ENCODE results near the gene CELA2A. TPM values are rescaled to one million over a fixed set of nuclear protein-coding genes. Genes with fewer than 3 reads are reported as not detected.
"Not testable (repeated sequence)": the region's sequence is repeated elsewhere in the genome, so short reads cannot be mapped to it uniquely, and the experiment has no call there.

CELA2A gene
- total RNA-seq, 2 experiments from 2014 or later, result not detected

- Histone ChIP-seq H3K4me1 (ENCODE audit: insufficient read depth, low read length, poor library complexity, severe bottlenecking) (no peaks in the 10 kb centered on the region), H2AFZ (ENCODE audit: low read length) (no peak overlapping the region), H3K79me2 (ENCODE audit: insufficient read depth, low read depth, low read length) (no peaks in the 10 kb centered on the region), H3K36me3 (ENCODE audit: insufficient read depth, low read length) (no peaks in the 10 kb centered on the region), H4K20me1 (ENCODE audit: insufficient read depth, low read length) (no peaks in the 10 kb centered on the region), H3K27ac (ENCODE audit: low read depth, low read length, poor library complexity, severe bottlenecking) (no peak overlapping the region), H3K9me3 (ENCODE audit: low read length) (no peaks in the 10 kb centered on the region), H3K4me3 (ENCODE audit: low read depth, low read length, poor library complexity, severe bottlenecking) (no peak overlapping the region), H3K9me2 (ENCODE audit: insufficient read depth, low read length) (no peaks in the 10 kb centered on the region), H3K4me2 (ENCODE audit: low read length) (no peak overlapping the region)
- TF ChIP-seq EZH2phosphoT487 (IDR thresholded peaks at IDR 0.05; ENCODE audit: borderline replicate concordance, low read depth, low read length) (no peak), CTCF (conservative IDR thresholded peaks at IDR 0.05; ENCODE audit: low read length) (no peak)
- intact Hi-C loops (cut with micrococcal nuclease; ENCODE audit: unreplicated experiment), result no loop called here
- no TSS peak for BruUV-seq (replicated peaks)
- ChIA-PET CTCF (ENCODE audit: unreplicated experiment) (no interaction called here), POLR2A (interaction anchor here (0.6 kb wide), 1 partner anchor 175 kb away, joined by 3 read pairs; no protein-coding TSS in a partner anchor)
- no peak for DNase-seq (ENCODE audit: low spot score)
These were observed 1.0 kb upstream of the CELA2A start for GRCh38 chr1:15455522-15455921.

GRCh38 chr1:15457585-15457984 lies 1.1 kb downstream of the CELA2A start:
- DNase-seq (ENCODE audit: low spot score), result no peak
- ChIA-PET POLR2A (no interaction called here), CTCF (ENCODE audit: unreplicated experiment) (no interaction called here)
- Histone ChIP-seq H3K36me3 (ENCODE audit: insufficient read depth, low read length) (no peaks in the 10 kb centered on the region), H3K4me2 (ENCODE audit: low read length) (no peak overlapping the region), H2AFZ (ENCODE audit: low read length) (no peak overlapping the region), H3K9me2 (ENCODE audit: insufficient read depth, low read length) (no peaks in the 10 kb centered on the region), H3K9me3 (ENCODE audit: low read length) (no peaks in the 10 kb centered on the region), H3K4me1 (ENCODE audit: insufficient read depth, low read length, poor library complexity, severe bottlenecking) (no peaks in the 10 kb centered on the region), H3K79me2 (ENCODE audit: insufficient read depth, low read depth, low read length) (no peaks in the 10 kb centered on the region), H3K4me3 (ENCODE audit: low read depth, low read length, poor library complexity, severe bottlenecking) (no peak overlapping the region), H3K27ac (ENCODE audit: low read depth, low read length, poor library complexity, severe bottlenecking) (no peak overlapping the region), H4K20me1 (ENCODE audit: insufficient read depth, low read length) (no peaks in the 10 kb centered on the region)
- intact Hi-C loops (cut with micrococcal nuclease; ENCODE audit: unreplicated experiment), result no loop called here
- BruUV-seq (replicated peaks), result no TSS peak
- no peak for TF ChIP-seq CTCF (conservative IDR thresholded peaks at IDR 0.05; ENCODE audit: low read length)
- no peak for TF ChIP-seq EZH2phosphoT487 (IDR thresholded peaks at IDR 0.05; ENCODE audit: borderline replicate concordance, low read depth, low read length)

GRCh38 chr1:15458388-15458787 lies 1.9 kb downstream of the CELA2A start:
- H3K9me2 ChIP-seq (ENCODE audit: insufficient read depth, low read length); H3K27ac ChIP-seq (ENCODE audit: low read depth, low read length, poor library complexity, severe bottlenecking); H3K4me1 ChIP-seq (ENCODE audit: insufficient read depth, low read length, poor library complexity, severe bottlenecking); H3K9me3 ChIP-seq (ENCODE audit: low read length); BruUV-seq (replicated peaks); intact Hi-C loops (cut with micrococcal nuclease; ENCODE audit: unreplicated experiment); CTCF ChIA-PET (ENCODE audit: unreplicated experiment); H2AFZ ChIP-seq (ENCODE audit: low read length); DNase-seq (ENCODE audit: low spot score); H3K79me2 ChIP-seq (ENCODE audit: insufficient read depth, low read depth, low read length); H3K36me3 ChIP-seq (ENCODE audit: insufficient read depth, low read length); H4K20me1 ChIP-seq (ENCODE audit: insufficient read depth, low read length); H3K4me3 ChIP-seq (ENCODE audit: low read depth, low read length, poor library complexity, severe bottlenecking); H3K4me2 ChIP-seq (ENCODE audit: low read length): not testable (repeated sequence)
- POLR2A ChIA-PET, result interaction anchor here (0.6 kb wide), 1 partner anchor 21 kb away, joined by 6 read pairs; no protein-coding TSS in a partner anchor
